Measurements from ENCODE around the gene CHAF1A. TPM values are rescaled to one million over a fixed set of nuclear protein-coding genes. Genes with fewer than 3 reads are reported as not detected.

CHAF1A gene
- polyA plus RNA-seq, 1 donor from 2014 or later: 9.4 TPM

DNA sequence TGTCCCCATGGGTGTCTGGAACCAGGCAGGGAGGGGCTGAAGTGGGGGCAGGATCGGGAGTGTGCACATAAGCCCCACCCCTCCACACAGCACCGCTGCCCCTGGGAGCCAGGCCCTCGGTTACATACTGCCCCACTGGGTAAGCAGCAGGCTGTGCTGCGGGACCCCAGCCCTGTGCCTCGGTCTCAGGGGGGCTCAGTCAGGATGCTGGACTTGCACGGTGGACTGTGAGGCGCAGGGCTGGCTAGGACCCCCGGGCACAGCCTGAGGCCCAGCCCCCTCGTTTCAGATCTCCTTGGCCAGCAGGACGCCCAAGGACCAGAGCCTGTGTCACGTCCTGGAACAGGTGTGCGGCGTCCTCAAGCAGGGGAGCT, 42.8 kb upstream of the CHAF1A start:
- Histone ChIP-seq H3K9me3 (ENCODE audit: low read length) (no peaks in the 10 kb centered on the region), H3K27ac (ENCODE audit: low read length) (no peak overlapping the region), H3K4me3 (ENCODE audit: low read length) (no peak overlapping the region), H4K20me1 (ENCODE audit: insufficient read depth) (no peaks in the 10 kb centered on the region), H3K27me3 (ENCODE audit: insufficient read depth, low read depth, low read length) (no peaks in the 10 kb centered on the region), H3K9ac (ENCODE audit: low read length) (no peak overlapping the region), H3F3A (ENCODE audit: insufficient read depth, low read length, poor library complexity, severe bottlenecking) (no peaks in the 10 kb centered on the region), H3K79me2 (replicated peaks; ENCODE audit: insufficient read depth, low read length) (no peaks in the 10 kb centered on the region), H3K36me3 (ENCODE audit: insufficient read depth, low read length) (no peaks in the 10 kb centered on the region), H3K4me2 (ENCODE audit: low read length) (no peak overlapping the region), H3K9me2 (ENCODE audit: insufficient read depth, low read length) (no peaks in the 10 kb centered on the region), H2AFZ (ENCODE audit: low read depth, low read length) (no peak overlapping the region)
- TF ChIP-seq SMC3 (conservative IDR thresholded peaks at IDR 0.05; ENCODE audit: poor library complexity): no peak
- TF ChIP-seq POLR2AphosphoS5 (IDR thresholded peaks at IDR 0.05): peak; percentile 6

GRCh38 chr19:4360081-4360569, 42.3 kb upstream of the CHAF1A start:
- Histone ChIP-seq H3K9me2 (ENCODE audit: insufficient read depth, low read length) (no peaks in the 10 kb centered on the region), H3K27me3 (ENCODE audit: insufficient read depth, low read depth, low read length) (no peaks in the 10 kb centered on the region), H3K4me3 (ENCODE audit: low read length) (no peak overlapping the region), H2AFZ (ENCODE audit: low read depth, low read length) (no peak overlapping the region), H3K9me3 (ENCODE audit: low read length) (no peaks in the 10 kb centered on the region), H3K79me2 (replicated peaks; ENCODE audit: insufficient read depth, low read length) (no peaks in the 10 kb centered on the region), H3K4me2 (ENCODE audit: low read length) (no peak overlapping the region), H4K20me1 (ENCODE audit: insufficient read depth) (no peaks in the 10 kb centered on the region), H3K27ac (ENCODE audit: low read length) (no peak overlapping the region), H3F3A (ENCODE audit: insufficient read depth, low read length, poor library complexity, severe bottlenecking) (no peaks in the 10 kb centered on the region), H3K36me3 (ENCODE audit: insufficient read depth, low read length) (no peaks in the 10 kb centered on the region), H3K9ac (ENCODE audit: low read length) (no peak overlapping the region)
- TF ChIP-seq, protein P1, sequence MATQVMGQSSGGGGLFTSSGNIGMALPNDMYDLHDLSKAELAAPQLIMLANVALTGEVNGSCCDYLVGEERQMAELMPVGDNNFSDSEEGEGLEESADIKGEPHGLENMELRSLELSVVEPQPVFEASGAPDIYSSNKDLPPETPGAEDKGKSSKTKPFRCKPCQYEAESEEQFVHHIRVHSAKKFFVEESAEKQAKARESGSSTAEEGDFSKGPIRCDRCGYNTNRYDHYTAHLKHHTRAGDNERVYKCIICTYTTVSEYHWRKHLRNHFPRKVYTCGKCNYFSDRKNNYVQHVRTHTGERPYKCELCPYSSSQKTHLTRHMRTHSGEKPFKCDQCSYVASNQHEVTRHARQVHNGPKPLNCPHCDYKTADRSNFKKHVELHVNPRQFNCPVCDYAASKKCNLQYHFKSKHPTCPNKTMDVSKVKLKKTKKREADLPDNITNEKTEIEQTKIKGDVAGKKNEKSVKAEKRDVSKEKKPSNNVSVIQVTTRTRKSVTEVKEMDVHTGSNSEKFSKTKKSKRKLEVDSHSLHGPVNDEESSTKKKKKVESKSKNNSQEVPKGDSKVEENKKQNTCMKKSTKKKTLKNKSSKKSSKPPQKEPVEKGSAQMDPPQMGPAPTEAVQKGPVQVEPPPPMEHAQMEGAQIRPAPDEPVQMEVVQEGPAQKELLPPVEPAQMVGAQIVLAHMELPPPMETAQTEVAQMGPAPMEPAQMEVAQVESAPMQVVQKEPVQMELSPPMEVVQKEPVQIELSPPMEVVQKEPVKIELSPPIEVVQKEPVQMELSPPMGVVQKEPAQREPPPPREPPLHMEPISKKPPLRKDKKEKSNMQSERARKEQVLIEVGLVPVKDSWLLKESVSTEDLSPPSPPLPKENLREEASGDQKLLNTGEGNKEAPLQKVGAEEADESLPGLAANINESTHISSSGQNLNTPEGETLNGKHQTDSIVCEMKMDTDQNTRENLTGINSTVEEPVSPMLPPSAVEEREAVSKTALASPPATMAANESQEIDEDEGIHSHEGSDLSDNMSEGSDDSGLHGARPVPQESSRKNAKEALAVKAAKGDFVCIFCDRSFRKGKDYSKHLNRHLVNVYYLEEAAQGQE (IDR thresholded peaks at IDR 0.05; ENCODE audit: borderline replicate concordance): no peak
- TF ChIP-seq CTCF (IDR thresholded peaks at IDR 0.05; ENCODE audit: poor library complexity, severe bottlenecking) (no peak), RAD21 (conservative IDR thresholded peaks at IDR 0.05) (no peak), SMC3 (conservative IDR thresholded peaks at IDR 0.05; ENCODE audit: poor library complexity) (no peak), EP300 (conservative IDR thresholded peaks at IDR 0.05; ENCODE audit: poor library complexity, severe bottlenecking) (no peak), EZH2 (IDR thresholded peaks at IDR 0.05; ENCODE audit: borderline replicate concordance, insufficient read depth, low read length, poor library complexity, severe bottlenecking) (no peak), POLR2AphosphoS5 (IDR thresholded peaks at IDR 0.05) (peak; percentile 1), MXI1 (conservative IDR thresholded peaks at IDR 0.05; ENCODE audit: poor library complexity, severe bottlenecking) (no peak)

GRCh38 chr19:4360641-4361151, 41.7 kb upstream of the CHAF1A start:
- TF ChIP-seq CTCF (IDR thresholded peaks at IDR 0.05; ENCODE audit: poor library complexity, severe bottlenecking) (no peak), RAD21 (conservative IDR thresholded peaks at IDR 0.05) (no peak), EZH2 (IDR thresholded peaks at IDR 0.05; ENCODE audit: borderline replicate concordance, insufficient read depth, low read length, poor library complexity, severe bottlenecking) (no peak), SMC3 (conservative IDR thresholded peaks at IDR 0.05; ENCODE audit: poor library complexity) (no peak), EP300 (conservative IDR thresholded peaks at IDR 0.05; ENCODE audit: poor library complexity, severe bottlenecking) (no peak), MXI1 (conservative IDR thresholded peaks at IDR 0.05; ENCODE audit: poor library complexity, severe bottlenecking) (no peak), POLR2AphosphoS5 (IDR thresholded peaks at IDR 0.05) (no peak), TAF1 (IDR thresholded peaks at IDR 0.05; ENCODE audit: low read depth) (no peak)
- TF ChIP-seq, protein P1 (IDR thresholded peaks at IDR 0.05; ENCODE audit: borderline replicate concordance): no peak
- Histone ChIP-seq H3K36me3 (ENCODE audit: insufficient read depth, low read length) (no peaks in the 10 kb centered on the region), H3F3A (ENCODE audit: insufficient read depth, low read length, poor library complexity, severe bottlenecking) (no peaks in the 10 kb centered on the region), H3K9ac (ENCODE audit: low read length) (no peak overlapping the region), H3K9me2 (ENCODE audit: insufficient read depth, low read length) (no peaks in the 10 kb centered on the region), H4K20me1 (ENCODE audit: insufficient read depth) (no peaks in the 10 kb centered on the region), H3K4me2 (ENCODE audit: low read length) (no peak overlapping the region), H3K9me3 (ENCODE audit: low read length) (no peaks in the 10 kb centered on the region), H2AFZ (ENCODE audit: low read depth, low read length) (no peak overlapping the region), H3K27ac (ENCODE audit: low read length) (no peak overlapping the region), H3K27me3 (ENCODE audit: insufficient read depth, low read depth, low read length) (no peaks in the 10 kb centered on the region), H3K79me2 (replicated peaks; ENCODE audit: insufficient read depth, low read length) (no peaks in the 10 kb centered on the region), H3K4me3 (ENCODE audit: low read length) (no peak overlapping the region)
